SK-N-MC (cell line): ENCODE results near the gene CDKN2AIPNL.

ENCODE experiments used
- DNase-seq: peaks from one replicate; pipeline ENCODE4 v3.0.0-alpha.2; 2011; ENCODE audit warnings: low read depth, low spot score
- H3K27ac ChIP-seq: fragments of 200-600 bp; sonication (generic); 2 replicates; pipeline ENCODE4 v1.5.1; 2016; ENCODE audit warnings: mixed run types
- H3K36me3 ChIP-seq: fragments of 200-600 bp; sonication (generic); 2 replicates; pipeline ENCODE4 v1.6.1; 2017; ENCODE audit warnings: antibody characterized with exemption, low read length, mixed read lengths; ENCODE audit not compliant: insufficient read depth
- H3K4me3 ChIP-seq: fragments of 200-600 bp; sonication (generic); 2 replicates; pipeline ENCODE4 v1.5.1; 2016
- H3K9ac ChIP-seq: fragments of 200-600 bp; sonication (generic); 2 replicates; pipeline ENCODE4 v1.8.0; 2017; ENCODE audit warnings: mixed run types, mixed read lengths; ENCODE audit not compliant: insufficient read length
- H3K9me3 ChIP-seq: fragments of 200-600 bp; sonication (generic); 2 replicates; pipeline ENCODE4 v1.6.1; 2017; ENCODE audit warnings: low read depth, mild to moderate bottlenecking, antibody characterized with exemption, low read length, moderate library complexity, mixed read lengths
- EZH2 ChIP-seq: fragments of 200-600 bp; sonication (generic); IDR thresholded peaks from one replicate; pipeline ENCODE4 v1.6.1; 2017; ENCODE audit warnings: antibody characterized with exemption
- FOXP2 ChIP-seq: optimal IDR thresholded peaks from 2 replicates; pipeline ENCODE3; 2011; ENCODE audit warnings: mild to moderate bottlenecking, moderate library complexity; ENCODE audit not compliant: insufficient read depth; ENCODE audit errors: extremely low read length, control extremely low read depth
- POLR2AphosphoS5 ChIP-seq: IDR thresholded peaks from 2 replicates; pipeline ENCODE4 v1.6.1; 2012; ENCODE audit warnings: mild to moderate bottlenecking, low read depth, low read length, borderline replicate concordance

The CDKN2AIPNL gene

DNA sequence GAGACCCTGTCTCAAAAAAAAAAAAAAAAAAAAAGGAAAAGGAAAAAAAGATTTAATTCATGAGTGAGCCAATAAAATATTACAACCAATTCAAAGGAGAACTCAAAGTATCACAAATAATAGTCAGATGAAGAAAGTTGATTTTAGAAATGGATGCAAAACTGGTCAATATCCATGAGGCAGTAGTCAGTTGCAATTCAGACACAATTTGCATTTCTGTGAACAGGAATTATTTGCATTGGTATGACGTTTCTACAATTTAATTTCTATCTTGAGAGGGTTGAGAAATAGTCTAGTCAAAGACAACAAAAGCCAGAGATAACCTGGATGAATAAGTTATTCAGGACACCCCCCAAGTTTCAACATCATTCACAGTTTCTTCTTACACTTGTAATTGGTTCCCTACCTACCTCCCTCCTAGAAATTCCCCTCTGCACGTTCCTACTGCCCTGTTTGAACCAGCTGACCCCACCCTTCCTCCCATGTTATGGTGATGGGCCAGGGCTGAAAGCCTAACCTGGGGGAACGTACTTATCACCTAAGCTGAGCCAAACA is 28.6 kb upstream of the CDKN2AIPNL start:
- Histone ChIP-seq H3K9me3 (no peaks in the 10 kb centered on the region), H3K9ac (no peak overlapping the region), H3K36me3 (no peaks in the 10 kb centered on the region), H3K27ac (no peak overlapping the region), H3K4me3 (no peak overlapping the region)
- DNase-seq, result no peak
- TF ChIP-seq POLR2AphosphoS5 (no peak), FOXP2 (no peak), EZH2 (no peak)

DNA sequence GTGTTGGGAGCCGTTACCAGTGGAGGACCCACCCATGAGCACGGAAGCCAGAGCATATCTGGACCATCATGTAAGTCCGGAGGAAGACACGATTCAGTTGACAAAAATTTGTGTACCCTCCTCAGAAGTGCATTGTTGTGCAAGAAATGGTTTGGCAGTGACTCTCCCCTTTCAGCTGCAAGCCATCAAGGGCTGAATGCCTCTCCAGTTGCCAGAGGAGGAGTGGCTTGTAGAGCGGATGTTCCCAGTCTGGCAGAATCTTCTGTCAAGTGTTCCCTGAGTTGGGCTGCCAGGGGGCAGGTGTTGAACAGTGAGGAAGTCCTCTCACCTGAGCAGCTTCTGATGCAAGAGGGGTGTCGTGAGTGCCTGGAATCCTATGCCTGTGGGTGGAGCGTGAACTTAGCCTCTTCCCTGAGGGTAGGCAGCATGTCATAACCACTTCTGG is 27.6 kb upstream of the CDKN2AIPNL start:
- TF ChIP-seq EZH2, result no peak
- DNase-seq, result no peak

GRCh38 chr5:134438721-134439123 is 27.0 kb upstream of the CDKN2AIPNL start:
- H3K36me3 ChIP-seq, result no peaks in the 10 kb centered on the region
- no peaks in the 10 kb centered on the region for H3K9me3 ChIP-seq
- no peak overlapping the region for H3K9ac ChIP-seq
- no peak for TF ChIP-seq FOXP2
- TF ChIP-seq EZH2, result no peak
- TF ChIP-seq POLR2AphosphoS5, result no peak
- H3K27ac ChIP-seq, result no peak overlapping the region
- H3K4me3 ChIP-seq, result no peak overlapping the region
- DNase-seq, result no peak

More for the DNA sequence above, 27.6 kb upstream of the CDKN2AIPNL start:
- no peak overlapping the region for H3K4me3 ChIP-seq
- H3K27ac ChIP-seq, result no peak overlapping the region
- H3K9ac ChIP-seq, result no peak overlapping the region
- no peaks in the 10 kb centered on the region for H3K9me3 ChIP-seq
- H3K36me3 ChIP-seq, result no peaks in the 10 kb centered on the region

- H3K4me3 ChIP-seq, result no peak overlapping the region
- no peak for DNase-seq
- H3K36me3 ChIP-seq, result no peaks in the 10 kb centered on the region
- no peak overlapping the region for H3K9ac ChIP-seq
- H3K9me3 ChIP-seq, result no peaks in the 10 kb centered on the region
- TF ChIP-seq FOXP2 (no peak), POLR2AphosphoS5 (no peak), EZH2 (no peak)
- no peak overlapping the region for H3K27ac ChIP-seq
Measured at GRCh38 chr5:134437847-134438581, 26.3 kb upstream of the CDKN2AIPNL start.

DNA sequence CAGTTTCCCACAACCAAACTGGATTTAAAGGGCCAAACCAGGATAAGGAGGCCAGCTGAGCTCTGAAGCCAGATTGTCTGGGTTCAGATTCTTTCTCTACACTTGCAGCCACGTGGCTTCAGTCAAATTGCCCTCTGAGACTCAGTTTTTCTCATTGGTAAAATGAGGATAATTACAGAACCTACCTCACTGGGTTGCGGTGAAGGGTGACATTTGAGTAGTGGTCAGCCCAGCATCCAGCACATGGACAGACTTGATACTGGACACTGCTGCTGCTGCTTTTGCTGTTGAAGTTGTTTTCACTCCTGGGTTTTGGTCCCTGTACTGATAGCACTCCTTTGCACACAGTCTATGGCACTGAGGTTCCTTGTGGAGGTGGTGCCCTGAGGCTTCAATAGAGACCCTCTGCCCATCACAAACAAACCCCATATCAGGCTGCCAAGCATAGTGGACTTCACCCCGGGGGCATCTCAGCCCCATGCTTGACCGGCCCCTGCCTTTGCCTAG is 25.7 kb upstream of the CDKN2AIPNL start:
- no peak overlapping the region for H3K9ac ChIP-seq
- no peak for DNase-seq

DNA sequence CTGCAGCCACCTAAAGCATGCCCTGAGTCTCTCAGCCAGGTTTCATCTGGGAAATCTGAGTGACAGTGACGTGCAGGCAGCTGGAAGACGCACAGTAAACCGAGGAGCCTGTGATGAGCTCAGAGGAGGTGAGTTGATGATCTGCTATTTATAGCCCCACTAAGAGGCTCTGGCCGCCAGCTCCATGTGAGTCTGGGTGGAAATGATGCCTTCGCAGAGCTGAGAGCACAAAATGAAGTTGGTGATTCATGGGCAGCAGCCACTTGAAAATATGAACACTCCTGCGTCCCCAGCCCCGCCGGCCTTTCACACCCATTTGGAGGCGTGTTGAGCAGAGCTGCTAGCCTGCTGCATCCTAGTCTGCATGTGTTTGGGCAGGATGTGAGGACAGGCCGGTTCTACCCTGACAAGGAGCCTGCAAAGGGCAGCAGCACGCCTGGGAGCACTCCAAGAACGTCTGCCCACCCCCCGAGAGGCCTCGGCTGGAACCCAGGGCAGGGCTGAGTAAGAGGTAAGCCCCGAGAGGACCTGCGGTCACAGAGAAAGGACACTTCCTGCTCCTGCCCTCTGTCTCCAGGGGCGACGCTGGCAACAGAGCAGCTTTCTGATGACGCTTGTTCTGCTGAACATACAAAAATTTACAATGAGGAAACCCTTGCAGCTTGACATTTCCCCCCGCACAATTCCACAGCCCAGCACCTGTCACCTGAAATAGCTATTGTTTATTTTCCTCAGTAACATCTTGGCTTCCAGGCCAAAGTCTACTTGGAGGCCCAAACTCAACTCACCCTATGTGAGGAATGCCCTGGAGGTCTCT is 25.1 kb upstream of the CDKN2AIPNL start:
- H3K9ac ChIP-seq, result no peak overlapping the region
- DNase-seq, result no peak
- no peak overlapping the region for H3K4me3 ChIP-seq
- TF ChIP-seq EZH2 (no peak), POLR2AphosphoS5 (no peak), FOXP2 (no peak)
- no peaks in the 10 kb centered on the region for H3K36me3 ChIP-seq
- no peaks in the 10 kb centered on the region for H3K9me3 ChIP-seq
- no peak overlapping the region for H3K27ac ChIP-seq

More for the DNA sequence above, 25.7 kb upstream of the CDKN2AIPNL start:
- no peaks in the 10 kb centered on the region for H3K9me3 ChIP-seq
- no peak overlapping the region for H3K4me3 ChIP-seq
- TF ChIP-seq FOXP2 (no peak), POLR2AphosphoS5 (no peak), EZH2 (no peak)
- no peaks in the 10 kb centered on the region for H3K36me3 ChIP-seq
- no peak overlapping the region for H3K27ac ChIP-seq

DNA sequence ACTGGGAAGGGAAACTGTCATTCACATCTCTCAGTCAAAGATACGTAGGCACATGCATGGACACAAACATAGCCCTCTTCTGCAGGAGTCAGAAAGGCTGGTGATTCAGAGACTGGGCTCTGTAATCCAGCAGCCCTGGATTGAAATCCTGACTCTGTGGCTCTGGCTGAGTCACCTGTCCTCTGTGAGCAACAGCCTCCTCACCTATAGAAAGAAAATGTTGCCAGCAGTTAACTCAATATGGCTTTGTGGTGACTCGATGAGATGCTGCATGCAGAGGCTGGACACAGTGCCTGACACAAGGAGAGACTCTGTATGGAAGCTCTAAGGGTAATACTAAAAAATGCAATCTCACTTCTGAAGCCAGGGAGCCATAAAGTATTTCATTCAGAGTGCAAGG is 23.9 kb upstream of the CDKN2AIPNL start:
- no peak for DNase-seq
- TF ChIP-seq EZH2 (no peak), POLR2AphosphoS5 (no peak), FOXP2 (no peak)
- Histone ChIP-seq H3K27ac (no peak overlapping the region), H3K36me3 (no peaks in the 10 kb centered on the region), H3K4me3 (no peak overlapping the region), H3K9ac (no peak overlapping the region), H3K9me3 (no peaks in the 10 kb centered on the region)

DNA sequence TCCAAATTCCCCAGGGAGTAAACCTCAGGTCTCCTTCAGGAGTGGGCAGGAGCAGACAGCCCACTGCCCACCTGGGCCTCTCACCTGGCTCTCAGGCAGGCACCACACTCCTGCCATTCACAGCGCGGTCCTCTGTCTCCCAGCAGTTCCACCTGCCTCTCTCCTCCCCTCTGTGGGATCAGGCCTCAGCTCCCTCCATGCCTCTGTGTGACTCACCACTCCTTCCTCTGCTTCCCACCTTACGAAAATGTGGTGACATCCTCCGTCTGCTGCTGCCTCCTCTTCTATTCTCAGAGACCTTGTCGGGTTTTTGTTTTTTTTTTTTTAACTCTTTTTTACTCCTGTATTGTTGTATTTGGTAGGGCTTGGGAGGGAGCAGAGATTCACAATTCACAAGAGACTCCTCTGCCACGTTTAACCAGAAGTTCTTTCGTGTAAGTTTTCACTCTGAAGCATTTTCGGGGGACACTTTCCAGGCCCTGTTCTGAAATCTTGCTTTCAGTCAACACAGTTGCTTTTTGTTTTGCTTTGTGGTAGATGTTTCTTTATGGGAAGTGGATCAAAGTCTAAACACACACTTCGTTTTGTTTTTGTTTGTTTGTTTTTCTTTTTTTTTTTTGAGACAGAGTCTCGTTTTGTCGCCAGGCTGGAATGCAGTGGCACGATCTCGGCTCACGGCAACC is 21.1 kb upstream of the CDKN2AIPNL start:
- TF ChIP-seq POLR2AphosphoS5 (no peak), EZH2 (no peak)
- H3K36me3 ChIP-seq, result no peaks in the 10 kb centered on the region
- H3K4me3 ChIP-seq, result no peak overlapping the region
- H3K9me3 ChIP-seq, result no peaks in the 10 kb centered on the region
- DNase-seq, result no peak
- no peak overlapping the region for H3K27ac ChIP-seq
- no peak overlapping the region for H3K9ac ChIP-seq
